HepG2 (cell line): ENCODE results near the gene SH2D3A. TPM values are rescaled to one million over a fixed set of nuclear protein-coding genes. Genes with fewer than 3 reads are reported as not detected.
A peak's percentile ranks its signal among the peaks of the same experiment; 100 is the strongest.

Experiments used
- GABPB1 ChIP-seq: IDR thresholded peaks from 2 replicates; pipeline ENCODE4 v1.6.1; 2016; ENCODE audit warnings: mild to moderate bottlenecking, missing genetic modification reagents, moderate library complexity, missing compliant biosample characterization
- GTF2F1 ChIP-seq: fragments of 150-350 bp; IDR thresholded peaks from 2 replicates; pipeline ENCODE4 v1.6.1; 2014; ENCODE audit warnings: low read length
- HNRNPLL ChIP-seq: fragments of 200-400 bp; formaldehyde crosslinking; IDR thresholded peaks from 2 replicates; pipeline ENCODE4 v1.6.1; 2017; ENCODE audit warnings: mild to moderate bottlenecking, low read depth, low read length; ENCODE audit not compliant: poor library complexity, severe bottlenecking
- HOXA5 ChIP-seq: sonication (generic); formaldehyde crosslinking; IDR thresholded peaks from 2 replicates; pipeline ENCODE4 v1.4.0; 2020; ENCODE audit warnings: missing genetic modification reagents
- NBN ChIP-seq: fragments of 450-650 bp; conservative IDR thresholded peaks from 2 replicates; pipeline ENCODE4 v1.6.1; 2017
- NCOR1 ChIP-seq: fragments of 200-600 bp; sonication (generic); IDR thresholded peaks from 2 replicates; pipeline ENCODE4 v1.7.0; 2017; ENCODE audit warnings: antibody characterized with exemption, low read length, borderline replicate concordance
- PAWR ChIP-seq: sonication (generic); formaldehyde crosslinking; IDR thresholded peaks from 2 replicates; pipeline ENCODE4 v1.4.0; 2020; ENCODE audit warnings: missing genetic modification reagents, mild to moderate bottlenecking, borderline replicate concordance
- RBM22 ChIP-seq: fragments of 200-400 bp; formaldehyde crosslinking; optimal IDR thresholded peaks from 2 replicates; pipeline ENCODE3; 2017; ENCODE audit warnings: mild to moderate bottlenecking, low read length, moderate library complexity
- RFX1 ChIP-seq: fragments of 450-650 bp; IDR thresholded peaks from 2 replicates; pipeline ENCODE4 v1.6.1; 2017
- RFXANK ChIP-seq: IDR thresholded peaks from 2 replicates; pipeline ENCODE4 v1.6.1; 2016
- SMARCE1 ChIP-seq: fragments of 450-650 bp; IDR thresholded peaks from 2 replicates; pipeline ENCODE4 v1.6.1; 2017; ENCODE audit warnings: borderline replicate concordance
- SOX5 ChIP-seq: IDR thresholded peaks from 2 replicates; pipeline ENCODE4 v1.6.1; 2016; ENCODE audit warnings: borderline replicate concordance
- SYNCRIP ChIP-seq: fragments of 200-400 bp; formaldehyde crosslinking; IDR thresholded peaks from 2 replicates; pipeline ENCODE4 v1.6.1; 2018; ENCODE audit warnings: mild to moderate bottlenecking, low read depth, low read length; ENCODE audit not compliant: insufficient read depth
- U2AF1 ChIP-seq: fragments of 200-400 bp; formaldehyde crosslinking; optimal IDR thresholded peaks from 2 replicates; pipeline ENCODE3; 2017; ENCODE audit warnings: mild to moderate bottlenecking, low read depth, low read length
- ZBTB38 ChIP-seq: sonication (generic); formaldehyde crosslinking; IDR thresholded peaks from 2 replicates; pipeline ENCODE4 v1.5.1; 2020; ENCODE audit warnings: mild to moderate bottlenecking, missing genetic modification reagents
- ZNF34 ChIP-seq: sonication (generic); formaldehyde crosslinking; IDR thresholded peaks from 2 replicates; pipeline ENCODE4 v1.4.0; 2020; ENCODE audit warnings: mild to moderate bottlenecking, missing genetic modification reagents, borderline replicate concordance
- ZNF382 ChIP-seq: sonication (generic); formaldehyde crosslinking; IDR thresholded peaks from 2 replicates; pipeline ENCODE4 v1.5.0; 2020; ENCODE audit warnings: missing genetic modification reagents, mild to moderate bottlenecking, borderline replicate concordance
- ZNF484 ChIP-seq: sonication (generic); formaldehyde crosslinking; IDR thresholded peaks from 2 replicates; pipeline ENCODE4 v1.5.1; 2020; ENCODE audit warnings: mild to moderate bottlenecking, low read depth, missing genetic modification reagents, borderline replicate concordance
- ZNF616 ChIP-seq: sonication (generic); formaldehyde crosslinking; IDR thresholded peaks from 2 replicates; pipeline ENCODE4 v1.5.0; 2020; ENCODE audit warnings: low read depth, mild to moderate bottlenecking, missing genetic modification reagents
- ZNF670 ChIP-seq: sonication (generic); formaldehyde crosslinking; IDR thresholded peaks from 2 replicates; pipeline ENCODE4 v1.8.0; 2022; ENCODE audit warnings: mild to moderate bottlenecking, missing genetic modification reagents, borderline replicate concordance
- ZNF775 ChIP-seq: sonication (generic); formaldehyde crosslinking; IDR thresholded peaks from 2 replicates; pipeline ENCODE4 v1.4.0; 2020; ENCODE audit warnings: missing genetic modification reagents, mild to moderate bottlenecking, moderate library complexity, borderline replicate concordance
- ZNF788 ChIP-seq: sonication (generic); formaldehyde crosslinking; IDR thresholded peaks from 2 replicates; pipeline ENCODE4 v1.5.0; 2020; ENCODE audit warnings: mild to moderate bottlenecking, missing genetic modification reagents, borderline replicate concordance
- polyA plus RNA-seq, 8 experiments: library from polyadenylated mRNA; depleted of rRNA in 3 of 8; stranded (reverse) in 7 of 8; unstranded in 1 of 8; fragments of >200 nt; fragmentation: Illumina TruSeq in 4 of 8; extraction: Trizol in 4 of 8; gene quantifications; 2 replicates each; pipeline versions ENCODE4 v1.2.1 to v1.2.3, GENCODE V29; 2011 to 2016; ENCODE audit warnings: low read depth in 4 of 8, missing spikeins in 1 of 8, mixed read lengths in 1 of 8; ENCODE audit not compliant: insufficient read depth in 1 of 8
- total RNA-seq, 5 experiments: library from RNA; depleted of rRNA; stranded (reverse); fragments of >200 nt; fragmentation: Illumina TruSeq; extraction: Trizol; gene quantifications; 2 replicates each; pipeline ENCODE4 v1.2.3, GENCODE V29; 2016; ENCODE audit warnings: low read depth in 1 of 5
- TF ChIP-seq, protein P1 (sequence below): sonication (generic); formaldehyde crosslinking; IDR thresholded peaks from 2 replicates; pipeline ENCODE4 v1.8.1; 2022; ENCODE audit warnings: low read depth, mild to moderate bottlenecking, missing genetic modification reagents
- TF ChIP-seq, protein P2 (sequence below): sonication (generic); formaldehyde crosslinking; IDR thresholded peaks from 2 replicates; pipeline ENCODE4 v1.5.0; 2020; ENCODE audit warnings: missing genetic modification reagents
- TF ChIP-seq, protein P3 (sequence below): sonication (generic); formaldehyde crosslinking; conservative IDR thresholded peaks from 2 replicates; pipeline ENCODE4 v1.8.1; 2023; ENCODE audit warnings: missing genetic modification reagents
- TF ChIP-seq, protein P4 (sequence below): sonication (generic); formaldehyde crosslinking; IDR thresholded peaks from 2 replicates; pipeline ENCODE4 v1.8.1; 2023; ENCODE audit warnings: mild to moderate bottlenecking, inconsistent platforms, moderate library complexity, missing genetic modification reagents, borderline replicate concordance

SH2D3A gene
- total and polyA plus RNA-seq, 2 of the 13 experiments (the other 11 are each of a cell fraction or from before 2014, with no cell fraction given): 1.0 to 2.2 TPM

DNA sequence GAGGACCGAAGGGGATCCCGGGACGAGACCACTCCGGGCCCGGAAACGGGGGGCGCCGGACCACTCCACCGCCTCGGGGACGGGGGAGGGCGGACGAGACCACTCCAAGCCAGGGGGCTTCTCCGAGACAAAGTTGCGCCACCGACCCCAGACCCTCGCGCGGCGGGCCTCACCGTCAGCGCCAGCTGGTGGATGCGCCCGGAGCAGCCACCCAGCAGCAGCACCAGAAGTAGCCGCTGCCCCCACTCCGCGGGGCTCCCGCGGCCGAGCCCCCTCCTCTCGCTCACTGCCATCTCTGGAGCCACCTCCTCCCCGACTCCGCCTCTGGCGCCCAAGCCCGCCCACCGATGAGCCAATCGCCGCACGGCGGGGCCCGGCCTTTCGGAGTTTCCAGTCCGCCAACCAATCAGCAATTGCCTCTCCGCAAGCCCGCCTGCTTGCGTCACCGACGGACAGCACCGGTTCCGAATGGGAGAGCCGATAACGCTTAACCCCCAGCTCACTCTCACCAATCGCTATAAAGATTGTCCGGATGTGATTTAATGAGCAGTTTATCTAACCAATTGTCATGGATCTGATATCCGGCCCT lies 29.9 kb downstream of the SH2D3A start, which contains the start of gene GPR108 (continued):
- TF ChIP-seq HOXA5 (CRISPR knock-in tag) (no peak), ZNF34 (CRISPR knock-in tag) (no peak), ZBTB38 (CRISPR knock-in tag) (no peak), SYNCRIP (no peak), NBN (no peak), RBM22 (no peak), ZNF788 (CRISPR knock-in tag) (peak; percentile 60), PAWR (CRISPR knock-in tag) (no peak), GTF2F1 (no peak), SMARCE1 (no peak), HNRNPLL (peak; percentile 77), NCOR1 (no peak), RFXANK (no peak), ZNF484 (CRISPR knock-in tag) (no peak), ZNF775 (CRISPR knock-in tag) (no peak), ZNF670 (CRISPR knock-in tag) (0 out of 2 replicates have a peak, but pooled peaks have one; percentile 66), U2AF1 (no peak), GABPB1 (CRISPR knock-in tag) (peak; percentile 88), RFX1 (no peak), ZNF382 (no peak), ZNF616 (CRISPR knock-in tag) (no peak), SOX5 (CRISPR knock-in tag) (no peak)
- TF ChIP-seq, protein P1, sequence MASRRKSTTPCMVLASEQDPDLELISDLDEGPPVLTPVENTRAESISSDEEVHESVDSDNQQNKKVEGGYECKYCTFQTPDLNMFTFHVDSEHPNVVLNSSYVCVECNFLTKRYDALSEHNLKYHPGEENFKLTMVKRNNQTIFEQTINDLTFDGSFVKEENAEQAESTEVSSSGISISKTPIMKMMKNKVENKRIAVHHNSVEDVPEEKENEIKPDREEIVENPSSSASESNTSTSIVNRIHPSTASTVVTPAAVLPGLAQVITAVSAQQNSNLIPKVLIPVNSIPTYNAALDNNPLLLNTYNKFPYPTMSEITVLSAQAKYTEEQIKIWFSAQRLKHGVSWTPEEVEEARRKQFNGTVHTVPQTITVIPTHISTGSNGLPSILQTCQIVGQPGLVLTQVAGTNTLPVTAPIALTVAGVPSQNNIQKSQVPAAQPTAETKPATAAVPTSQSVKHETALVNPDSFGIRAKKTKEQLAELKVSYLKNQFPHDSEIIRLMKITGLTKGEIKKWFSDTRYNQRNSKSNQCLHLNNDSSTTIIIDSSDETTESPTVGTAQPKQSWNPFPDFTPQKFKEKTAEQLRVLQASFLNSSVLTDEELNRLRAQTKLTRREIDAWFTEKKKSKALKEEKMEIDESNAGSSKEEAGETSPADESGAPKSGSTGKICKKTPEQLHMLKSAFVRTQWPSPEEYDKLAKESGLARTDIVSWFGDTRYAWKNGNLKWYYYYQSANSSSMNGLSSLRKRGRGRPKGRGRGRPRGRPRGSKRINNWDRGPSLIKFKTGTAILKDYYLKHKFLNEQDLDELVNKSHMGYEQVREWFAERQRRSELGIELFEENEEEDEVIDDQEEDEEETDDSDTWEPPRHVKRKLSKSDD (CRISPR knock-in tag): no peak
- TF ChIP-seq, protein P2, sequence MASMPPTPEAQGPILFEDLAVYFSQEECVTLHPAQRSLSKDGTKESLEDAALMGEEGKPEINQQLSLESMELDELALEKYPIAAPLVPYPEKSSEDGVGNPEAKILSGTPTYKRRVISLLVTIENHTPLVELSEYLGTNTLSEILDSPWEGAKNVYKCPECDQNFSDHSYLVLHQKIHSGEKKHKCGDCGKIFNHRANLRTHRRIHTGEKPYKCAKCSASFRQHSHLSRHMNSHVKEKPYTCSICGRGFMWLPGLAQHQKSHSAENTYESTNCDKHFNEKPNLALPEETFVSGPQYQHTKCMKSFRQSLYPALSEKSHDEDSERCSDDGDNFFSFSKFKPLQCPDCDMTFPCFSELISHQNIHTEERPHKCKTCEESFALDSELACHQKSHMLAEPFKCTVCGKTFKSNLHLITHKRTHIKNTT: no peak
- TF ChIP-seq, protein P3, sequence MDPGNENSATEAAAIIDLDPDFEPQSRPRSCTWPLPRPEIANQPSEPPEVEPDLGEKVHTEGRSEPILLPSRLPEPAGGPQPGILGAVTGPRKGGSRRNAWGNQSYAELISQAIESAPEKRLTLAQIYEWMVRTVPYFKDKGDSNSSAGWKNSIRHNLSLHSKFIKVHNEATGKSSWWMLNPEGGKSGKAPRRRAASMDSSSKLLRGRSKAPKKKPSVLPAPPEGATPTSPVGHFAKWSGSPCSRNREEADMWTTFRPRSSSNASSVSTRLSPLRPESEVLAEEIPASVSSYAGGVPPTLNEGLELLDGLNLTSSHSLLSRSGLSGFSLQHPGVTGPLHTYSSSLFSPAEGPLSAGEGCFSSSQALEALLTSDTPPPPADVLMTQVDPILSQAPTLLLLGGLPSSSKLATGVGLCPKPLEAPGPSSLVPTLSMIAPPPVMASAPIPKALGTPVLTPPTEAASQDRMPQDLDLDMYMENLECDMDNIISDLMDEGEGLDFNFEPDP (CRISPR knock-in tag): no peak
- TF ChIP-seq, protein P4, sequence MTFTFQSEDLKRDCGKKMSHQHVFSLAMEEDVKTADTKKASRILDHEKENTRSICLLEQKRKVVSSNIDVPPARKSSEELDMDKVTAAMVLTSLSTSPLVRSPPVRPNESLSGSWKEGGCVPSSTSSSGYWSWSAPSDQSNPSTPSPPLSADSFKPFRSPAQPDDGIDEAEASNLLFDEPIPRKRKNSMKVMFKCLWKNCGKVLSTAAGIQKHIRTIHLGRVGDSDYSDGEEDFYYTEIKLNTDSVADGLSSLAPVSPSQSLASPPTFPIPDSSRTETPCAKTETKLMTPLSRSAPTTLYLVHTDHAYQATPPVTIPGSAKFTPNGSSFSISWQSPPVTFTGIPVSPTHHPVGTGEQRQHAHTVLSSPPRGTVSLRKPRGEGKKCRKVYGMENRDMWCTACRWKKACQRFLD (CRISPR knock-in tag): no peak
